GDM1 (cell line): ENCODE results near the gene STUB1.

Experiments used
- DNase-seq: peaks from one replicate; lab custom pipeline; 2025; lab: John Stamatoyannopoulos, UW

The STUB1 gene

DNA sequence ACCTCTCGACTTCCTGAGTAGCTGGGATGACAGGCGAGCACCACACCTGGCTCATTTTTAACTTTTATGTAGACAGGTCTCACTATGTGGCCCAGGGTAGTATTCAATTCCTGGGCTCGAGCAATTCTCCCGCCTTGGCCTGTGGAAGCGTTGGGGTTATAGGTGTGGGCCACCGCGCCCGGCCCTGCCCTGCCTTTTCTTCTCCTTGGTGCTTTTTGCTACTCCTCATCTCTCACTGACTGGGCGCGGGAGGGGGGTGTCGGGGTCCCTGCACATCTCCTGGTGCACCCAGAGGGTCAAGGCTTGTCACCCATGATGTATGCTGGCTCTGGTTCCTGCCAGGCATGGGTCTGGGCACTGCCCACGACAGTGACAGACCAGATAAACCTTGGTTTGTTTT, 35.7 kb upstream of the STUB1 start:
- DNase-seq: no peak

DNA sequence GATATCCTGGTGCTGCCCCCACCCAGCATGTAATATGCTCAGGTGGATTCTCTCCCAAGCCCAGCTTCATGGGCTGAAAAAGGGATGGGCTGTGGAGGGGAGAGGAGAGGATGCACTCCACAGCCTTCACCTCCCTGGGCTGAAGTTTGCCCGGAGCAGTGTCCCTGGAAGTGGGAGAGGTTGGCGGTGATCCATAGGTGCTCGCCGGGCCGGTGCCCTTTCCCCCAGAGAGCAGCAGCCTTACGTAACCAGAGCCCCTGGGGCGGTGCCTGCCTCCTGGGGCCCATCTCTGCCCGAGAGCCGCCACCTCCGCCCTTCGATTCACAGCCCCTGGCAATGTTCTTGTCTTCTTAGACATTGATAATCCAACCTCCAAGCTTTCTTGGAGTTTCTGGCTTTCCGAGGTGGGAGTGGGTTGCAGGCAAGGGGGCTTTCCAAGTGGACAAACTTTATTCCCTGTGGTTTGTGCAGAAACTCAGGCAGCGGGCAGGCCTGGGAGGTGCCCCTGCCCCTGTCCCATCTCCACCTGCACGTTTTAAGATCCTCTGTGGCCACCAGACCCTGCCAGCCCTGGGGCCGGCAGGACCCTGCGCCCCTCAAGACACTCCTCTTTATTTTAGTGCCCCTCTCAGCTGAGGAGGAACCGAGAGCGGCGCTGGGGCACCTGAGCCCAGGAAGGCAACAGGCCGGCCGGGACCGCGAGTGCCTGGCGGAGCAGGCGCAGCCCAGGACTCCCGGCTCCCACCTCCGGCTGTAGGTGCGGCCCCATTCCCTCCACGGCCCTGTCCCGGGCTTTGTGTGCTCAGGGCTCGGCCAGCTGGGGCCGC, 34.1 kb upstream of the STUB1 start:
- no peak for DNase-seq

DNA sequence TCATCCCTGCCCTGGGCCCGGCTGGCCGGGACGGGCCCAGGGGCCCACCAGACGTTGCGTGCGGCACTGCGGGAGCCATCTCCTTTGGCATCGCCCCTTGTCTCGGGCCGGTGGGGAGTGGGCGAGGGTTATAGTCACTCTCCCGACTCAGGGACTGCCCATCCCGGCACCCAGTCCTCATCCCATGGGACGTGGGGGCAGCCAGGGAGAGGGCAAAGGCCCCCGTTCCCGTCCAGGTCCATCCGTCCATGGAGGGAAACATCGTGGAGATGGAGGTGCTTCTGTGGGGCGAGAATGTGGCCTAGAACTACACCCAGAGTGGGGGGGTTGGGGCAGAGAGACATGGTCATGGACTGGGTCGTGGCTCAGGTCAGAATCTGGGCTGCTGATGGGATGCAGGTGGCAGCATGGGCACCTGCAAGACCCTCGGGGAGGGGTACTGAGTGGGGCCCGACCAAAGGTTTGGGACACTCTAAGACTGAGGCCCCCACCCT, 33.5 kb upstream of the STUB1 start:
- DNase-seq: no peak

DNA sequence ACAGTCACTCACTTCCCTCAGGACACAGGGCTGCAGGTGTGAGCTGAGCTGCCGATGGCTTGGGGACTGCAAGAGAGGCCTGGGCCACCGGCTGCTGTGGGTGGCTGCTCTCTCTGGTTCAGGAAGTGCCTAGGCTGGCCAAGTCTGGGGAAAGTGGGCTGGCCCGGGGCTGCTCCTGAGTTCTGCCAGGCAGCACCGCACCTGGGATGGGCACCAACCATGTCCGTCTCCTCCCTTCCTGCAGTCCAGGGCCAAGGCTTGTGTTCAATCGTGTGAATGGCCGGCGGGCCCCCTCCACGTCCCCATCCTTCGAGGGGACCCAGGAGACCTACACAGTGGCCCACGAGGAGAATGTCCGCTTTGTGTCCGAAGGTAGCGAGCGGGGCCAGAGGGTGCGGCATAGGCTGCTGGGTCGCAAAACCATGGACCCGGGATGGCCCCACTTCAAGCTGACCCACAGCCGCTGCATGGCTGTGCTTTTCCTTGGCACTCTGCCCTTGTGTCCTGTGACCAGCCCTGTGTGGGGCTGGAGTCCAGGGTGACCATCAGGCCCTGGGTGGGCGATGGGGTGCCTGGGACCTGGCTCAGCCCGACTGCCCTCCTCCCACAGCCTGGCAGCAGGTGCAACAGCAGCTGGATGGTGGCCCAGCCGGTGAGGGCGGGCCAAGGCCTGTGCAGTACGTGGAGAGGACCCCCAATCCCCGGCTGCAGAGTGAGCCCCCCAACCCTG, 32.9 kb upstream of the STUB1 start:
- no peak for DNase-seq

DNA sequence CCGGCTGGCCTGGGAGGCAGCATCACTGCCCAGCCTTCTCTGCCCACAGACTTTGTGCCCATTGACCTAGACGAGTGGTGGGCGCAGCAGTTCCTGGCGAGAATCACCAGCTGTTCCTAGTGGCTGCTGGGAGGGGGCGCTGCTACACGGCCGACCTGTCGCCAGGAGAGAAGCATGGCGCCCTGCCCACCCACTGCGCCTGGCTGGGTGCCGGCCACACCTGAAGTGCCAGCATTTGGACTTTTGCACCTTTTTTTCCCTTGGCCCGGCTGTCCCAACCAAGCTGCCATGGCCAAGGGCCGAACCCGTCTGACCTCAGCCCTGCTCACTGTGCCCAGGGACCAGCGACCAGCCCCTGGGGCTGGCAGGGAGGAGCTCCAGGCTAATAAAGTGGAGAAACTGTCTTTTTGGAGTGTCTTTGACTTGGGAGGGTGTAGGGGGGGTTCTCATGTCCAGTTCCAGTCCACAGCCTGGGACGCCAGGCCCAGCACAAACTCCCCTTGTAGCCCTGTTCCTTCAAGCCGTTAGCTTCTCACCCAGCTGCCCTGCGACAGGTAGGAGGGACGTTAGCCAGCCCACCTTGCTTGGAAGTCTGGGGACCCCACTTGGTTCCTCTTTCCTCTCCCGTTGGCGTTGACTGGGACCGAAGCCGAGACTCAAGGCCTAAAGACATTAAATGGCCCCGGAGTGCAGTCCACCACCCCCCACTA, 32.0 kb upstream of the STUB1 start:
- peak; percentile 19 for DNase-seq

DNA sequence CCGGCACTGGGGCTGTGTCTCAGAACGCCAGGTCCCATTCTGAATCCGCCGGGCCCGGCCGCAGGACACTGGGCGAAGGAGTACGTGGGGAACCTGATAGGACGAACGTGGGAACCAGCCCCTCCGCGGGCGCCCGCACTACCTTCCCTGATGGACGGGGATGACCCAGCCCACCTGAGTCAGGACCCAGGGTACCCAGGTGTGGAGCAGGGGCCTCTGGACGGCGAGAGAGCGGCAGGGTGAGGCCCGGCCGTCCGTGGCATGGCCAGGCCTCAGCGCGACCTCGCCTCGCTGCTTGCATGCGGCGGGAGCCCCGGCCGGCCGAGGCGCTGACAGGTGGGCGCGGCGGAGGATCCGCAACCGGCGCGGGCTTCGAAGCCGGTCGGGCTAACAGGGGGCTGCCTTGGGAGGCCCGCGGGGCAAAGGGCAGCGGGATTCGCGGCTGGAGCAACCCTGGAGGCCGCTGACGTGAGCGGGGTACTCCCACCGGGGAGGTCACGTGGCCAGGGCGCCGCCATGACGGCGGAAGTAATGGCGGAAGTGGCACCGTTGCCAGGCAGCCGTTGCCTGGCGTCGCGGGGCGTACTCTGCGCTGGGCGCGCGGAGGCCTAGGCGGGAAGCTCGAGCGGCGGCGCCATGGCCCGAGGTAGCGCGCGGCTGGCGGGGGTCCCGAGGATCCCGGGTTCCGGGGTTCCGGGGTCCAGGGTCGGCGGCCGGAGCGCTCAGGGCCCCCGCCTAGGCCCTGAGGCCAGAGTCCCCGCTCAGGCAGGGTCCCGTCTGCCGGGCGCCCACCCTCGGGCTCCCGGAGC, 31.2 kb upstream of the STUB1 start, which contains the start of gene WDR90:
TSS of gene WDR90 (plus strand) at position 585 of the 809 bp plus-strand sequence. CDS start at position 637, 52 bp downstream.
- peak; percentile 87 for DNase-seq

DNA sequence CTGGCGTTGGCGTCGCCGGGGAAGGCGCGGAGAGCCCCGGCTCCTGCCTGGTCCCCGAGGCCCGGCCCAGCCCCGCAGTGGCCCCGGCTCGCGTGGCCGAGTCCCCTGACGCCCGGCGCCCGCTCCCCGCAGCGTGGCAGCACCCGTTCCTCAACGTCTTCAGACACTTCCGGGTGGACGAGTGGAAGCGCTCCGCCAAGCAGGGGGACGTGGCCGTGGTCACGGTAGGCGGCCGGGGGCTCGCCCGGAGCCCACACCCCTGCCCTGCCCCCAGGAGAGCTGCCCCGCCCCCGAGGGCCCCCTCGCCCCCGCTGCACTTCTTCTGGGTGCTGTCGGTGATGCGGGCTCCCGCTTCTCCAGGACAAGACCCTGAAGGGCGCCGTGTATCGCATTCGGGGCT, 30.6 kb upstream of the STUB1 start:
- no peak for DNase-seq

DNA sequence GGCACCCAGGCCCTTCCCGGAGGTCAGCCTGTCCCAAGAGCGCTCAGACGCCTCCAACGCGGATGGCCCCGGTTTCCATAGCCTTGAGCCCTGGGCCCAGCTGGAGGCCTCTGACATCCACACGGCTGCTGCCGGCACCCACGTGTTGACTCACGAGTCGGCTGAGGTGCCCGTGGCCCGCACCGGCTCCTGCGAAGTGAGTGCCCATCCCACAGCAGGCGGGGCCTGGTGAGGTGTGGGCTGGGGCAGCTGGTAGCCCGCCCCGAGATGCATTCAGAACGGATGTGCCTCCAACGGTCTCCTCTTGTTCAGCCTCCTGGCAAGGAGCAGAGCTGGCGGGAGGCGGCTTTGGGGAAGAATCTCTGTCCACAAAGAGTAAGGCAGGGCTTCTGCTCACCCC, 28.4 kb upstream of the STUB1 start:
- DNase-seq: no peak

DNA sequence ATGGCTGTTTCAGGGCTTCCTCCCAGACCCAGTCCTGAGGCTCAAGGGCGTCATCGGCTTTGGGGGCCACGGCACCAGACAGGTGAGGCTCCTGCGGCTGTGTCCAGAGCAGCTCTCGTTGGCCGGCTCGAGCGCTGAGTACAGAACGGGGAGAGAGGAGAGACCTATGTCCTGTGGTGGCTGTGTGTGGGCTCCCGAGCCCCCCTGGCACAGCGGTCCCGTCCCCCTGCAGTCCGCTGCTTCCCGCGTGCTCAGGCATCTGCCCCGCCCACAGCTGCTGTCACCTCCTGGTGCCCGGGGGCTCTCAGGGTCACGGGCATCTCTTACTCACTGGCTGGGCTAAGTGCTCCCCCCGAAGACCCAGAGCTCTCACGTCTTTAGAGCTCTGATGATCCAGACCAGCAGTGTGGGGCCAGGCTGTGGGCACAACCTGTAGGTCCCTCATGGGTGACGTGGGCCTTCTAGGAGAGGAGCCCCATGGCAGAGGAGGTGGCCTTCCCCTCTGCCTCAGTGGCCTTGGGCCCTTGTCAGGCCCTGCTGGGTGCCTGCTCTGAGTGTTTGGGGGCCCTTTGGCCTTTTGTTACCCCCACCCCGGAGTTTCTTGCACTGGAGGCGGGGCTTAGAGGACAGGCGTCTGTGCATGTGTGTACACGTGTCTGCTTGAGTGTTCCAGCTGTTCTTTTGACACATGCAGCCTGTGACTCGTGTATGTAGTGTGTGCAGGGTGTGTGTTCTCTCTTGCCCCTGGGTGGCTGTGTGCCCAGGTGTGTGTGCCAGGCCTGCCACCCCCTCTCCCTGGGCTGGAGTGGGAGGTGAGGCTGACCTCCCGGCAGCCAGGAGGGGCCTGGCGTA, 27.5 kb upstream of the STUB1 start:
- no peak for DNase-seq

DNA sequence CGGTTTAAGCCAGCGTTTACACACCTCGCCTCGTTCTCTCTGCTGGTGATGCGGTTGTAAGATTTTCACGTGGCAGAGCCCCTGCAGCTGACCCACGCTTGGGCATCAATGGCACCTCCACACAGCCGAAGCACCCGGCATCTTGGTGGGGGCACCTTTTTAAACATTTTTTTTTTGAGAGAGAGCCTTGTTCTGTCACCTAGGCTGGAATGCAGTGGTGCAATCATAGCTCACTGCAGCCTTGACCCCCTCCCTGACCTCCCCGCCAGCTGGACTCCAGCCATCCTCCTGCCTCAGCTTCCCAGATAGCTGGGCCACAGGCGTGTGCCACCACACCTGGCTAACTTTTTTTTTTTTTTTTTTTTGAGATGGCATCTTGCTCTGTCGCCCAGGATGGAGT, 26.2 kb upstream of the STUB1 start:
- DNase-seq: no peak

DNA sequence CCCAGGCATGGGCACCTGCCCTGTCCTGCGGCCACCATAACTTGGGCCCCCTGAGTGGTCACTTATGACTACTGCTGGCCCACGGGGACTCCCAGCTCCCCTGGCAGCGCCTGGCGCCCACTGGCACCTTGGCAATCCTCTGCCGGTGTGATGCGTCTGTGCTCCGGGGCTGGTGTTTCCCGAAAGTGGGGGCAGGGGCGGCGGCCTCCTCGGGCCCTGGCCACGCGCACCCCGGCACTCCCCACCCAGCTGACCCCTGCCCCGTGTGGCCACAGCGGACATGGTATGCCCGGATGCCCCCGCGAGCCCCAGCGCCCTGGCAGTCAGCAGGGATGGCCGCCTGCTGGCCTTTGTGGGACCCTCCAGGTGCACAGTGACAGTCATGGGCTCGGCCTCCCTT, 22.7 kb upstream of the STUB1 start:
- DNase-seq: no peak

DNA sequence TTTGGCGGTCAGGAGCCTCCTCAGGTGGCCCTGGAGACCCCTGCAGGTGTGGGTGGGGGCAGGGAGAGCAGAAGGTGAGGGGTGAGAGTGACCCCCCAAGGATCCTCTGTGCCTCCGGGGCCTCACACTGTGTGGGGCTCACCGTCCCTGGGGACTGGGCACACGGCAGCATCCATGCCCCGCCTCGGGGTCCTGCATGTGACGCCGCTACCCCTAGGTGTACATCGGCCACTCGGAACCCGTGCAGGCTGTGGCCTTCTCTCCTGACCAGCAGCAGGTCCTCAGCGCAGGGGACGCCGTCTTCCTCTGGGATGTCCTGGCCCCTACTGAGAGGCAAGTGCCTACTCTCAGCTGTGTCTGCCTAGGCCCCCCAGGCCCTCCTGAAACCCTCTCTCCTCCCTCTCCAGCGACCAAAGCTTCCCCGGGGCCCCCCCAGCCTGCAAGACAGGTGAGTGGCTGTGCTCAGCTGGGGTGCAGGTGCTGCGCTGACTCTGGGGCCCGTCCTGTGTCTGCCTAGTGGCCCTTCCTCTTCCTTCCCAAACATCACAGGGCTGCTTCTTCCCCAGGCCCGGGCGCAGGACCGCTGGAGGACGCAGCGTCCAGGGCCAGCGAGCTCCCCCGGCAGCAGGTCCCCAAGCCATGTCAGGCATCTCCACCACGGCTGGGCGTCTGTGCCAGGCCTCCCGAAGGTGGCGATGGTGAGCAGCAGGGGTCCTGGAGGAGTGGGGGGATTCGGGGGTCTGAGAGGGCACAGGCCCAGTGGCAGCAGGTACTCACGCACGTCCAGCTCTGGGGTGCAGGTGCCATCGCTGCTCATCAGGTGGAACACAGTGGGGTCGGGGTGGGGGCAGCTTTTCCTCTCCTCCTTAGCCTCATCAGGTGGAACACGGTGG, 21.3 kb upstream of the STUB1 start:
- no peak for DNase-seq

DNA sequence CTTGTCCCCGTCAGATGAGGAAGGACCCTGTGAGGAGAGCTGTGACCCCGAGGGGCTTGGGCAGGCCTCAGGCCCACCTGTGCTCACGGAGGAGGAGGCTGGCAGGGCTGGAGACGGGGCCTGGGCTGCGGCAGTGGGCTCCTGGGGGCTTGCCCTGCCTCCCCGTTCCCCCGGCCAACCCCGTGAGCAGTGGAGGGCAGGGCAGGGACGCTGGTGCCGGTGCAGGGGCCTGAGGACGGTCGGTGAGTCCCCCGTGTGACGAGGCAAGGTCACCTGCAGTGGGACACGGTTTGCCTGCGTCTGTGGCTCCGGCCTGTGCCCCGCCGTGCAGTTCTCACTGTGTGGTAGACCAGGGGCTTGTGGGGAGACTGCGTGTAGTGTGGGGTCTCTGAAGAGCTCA, 20.6 kb upstream of the STUB1 start:
- no peak for DNase-seq

DNA sequence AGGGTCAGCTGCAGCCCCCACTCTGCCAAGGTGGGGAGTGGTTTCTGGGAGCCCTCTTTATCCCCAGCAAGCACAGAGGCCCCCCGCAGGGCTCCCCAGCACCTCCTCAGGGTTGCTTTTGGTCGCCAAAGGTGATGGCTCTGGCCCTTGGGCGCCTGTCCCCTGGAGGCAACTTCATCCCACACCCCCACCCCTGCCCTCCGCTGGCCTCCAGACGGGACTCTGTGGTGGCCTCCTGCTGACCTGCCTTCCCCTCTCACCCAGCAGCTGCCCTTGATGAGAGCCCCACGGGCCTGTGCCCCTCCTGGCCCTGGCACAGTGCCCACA, 20.1 kb upstream of the STUB1 start:
- DNase-seq: no peak

DNA sequence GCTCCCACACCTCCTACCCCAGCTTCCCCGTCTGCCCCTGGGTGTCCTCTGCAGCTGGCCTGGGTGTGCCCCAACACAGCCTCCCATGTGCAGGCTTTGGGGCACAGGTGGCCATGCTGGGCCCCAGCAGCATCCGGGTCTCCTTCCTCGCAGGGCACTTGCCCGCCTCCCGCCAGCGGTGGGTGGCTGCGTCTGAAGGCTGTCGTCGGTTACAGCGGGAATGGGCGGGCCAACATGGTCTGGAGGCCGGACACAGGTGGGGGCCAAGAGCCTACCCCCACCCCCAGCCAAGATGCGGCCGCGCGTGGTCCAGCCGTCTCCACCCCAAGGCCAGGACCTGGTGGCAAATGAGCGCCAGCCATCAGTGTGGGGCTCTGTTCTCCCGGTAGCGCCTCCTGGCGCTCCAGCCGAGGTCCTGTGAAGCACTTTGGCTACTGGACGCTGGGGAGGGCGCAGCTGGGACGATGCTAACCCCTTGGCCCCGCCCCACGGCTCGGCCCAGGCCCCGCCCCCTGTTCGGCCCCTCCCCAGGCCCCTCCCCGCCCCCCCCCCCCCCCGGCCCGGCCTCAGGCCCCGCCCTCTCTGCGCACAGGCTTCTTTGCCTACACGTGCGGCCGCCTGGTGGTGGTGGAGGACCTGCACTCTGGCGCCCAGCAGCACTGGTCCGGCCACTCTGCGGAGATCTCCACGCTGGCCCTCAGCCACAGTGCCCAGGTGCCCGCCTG, 19.6 kb upstream of the STUB1 start:
- DNase-seq: no peak

DNA sequence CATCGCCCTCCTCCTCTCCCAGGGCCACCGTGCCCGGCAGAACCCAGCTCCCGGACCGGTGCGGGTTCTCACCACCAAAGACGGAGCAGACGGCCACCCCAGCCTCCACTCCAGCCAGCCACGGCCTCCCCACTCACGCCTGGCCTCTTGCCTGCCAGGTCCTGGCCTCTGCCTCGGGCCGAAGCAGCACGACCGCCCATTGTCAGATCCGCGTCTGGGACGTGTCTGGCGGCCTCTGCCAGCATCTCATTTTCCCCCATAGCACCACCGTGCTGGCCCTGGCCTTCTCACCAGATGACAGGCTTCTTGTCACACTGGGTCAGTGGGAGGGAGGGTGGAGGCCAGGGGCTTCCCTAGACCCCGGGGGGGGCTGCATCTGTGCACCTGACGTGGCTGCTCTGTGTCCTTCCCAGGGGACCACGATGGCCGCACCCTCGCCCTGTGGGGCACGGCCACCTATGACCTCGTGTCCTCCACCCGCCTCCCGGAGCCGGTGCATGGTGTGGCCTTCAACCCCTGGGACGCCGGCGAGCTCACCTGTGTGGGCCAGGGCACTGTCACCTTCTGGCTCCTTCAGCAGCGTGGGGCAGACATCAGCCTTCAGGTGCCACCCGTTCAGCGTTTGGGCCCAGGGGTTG, 18.9 kb upstream of the STUB1 start:
- no peak for DNase-seq

DNA sequence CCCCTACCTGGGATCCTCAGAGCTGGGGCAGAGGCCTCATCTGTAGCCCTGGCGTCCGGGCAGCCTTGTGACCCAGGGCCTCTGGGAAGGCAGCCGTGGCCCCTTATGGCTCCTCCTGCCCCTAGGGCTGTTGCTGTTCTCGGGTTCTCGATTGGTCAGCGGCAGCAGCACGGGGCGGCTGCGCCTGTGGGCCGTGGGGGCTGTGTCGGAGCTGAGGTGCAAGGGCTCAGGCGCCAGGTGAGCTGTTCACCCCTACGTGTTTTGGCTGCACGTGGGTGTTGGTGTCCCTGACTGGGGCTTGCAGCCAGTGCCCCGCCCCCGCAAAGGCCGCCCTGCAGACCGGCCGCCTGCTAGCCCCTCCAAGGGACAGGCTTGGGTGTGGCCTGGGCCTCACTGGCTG, 18.1 kb upstream of the STUB1 start:
- DNase-seq: no peak

DNA sequence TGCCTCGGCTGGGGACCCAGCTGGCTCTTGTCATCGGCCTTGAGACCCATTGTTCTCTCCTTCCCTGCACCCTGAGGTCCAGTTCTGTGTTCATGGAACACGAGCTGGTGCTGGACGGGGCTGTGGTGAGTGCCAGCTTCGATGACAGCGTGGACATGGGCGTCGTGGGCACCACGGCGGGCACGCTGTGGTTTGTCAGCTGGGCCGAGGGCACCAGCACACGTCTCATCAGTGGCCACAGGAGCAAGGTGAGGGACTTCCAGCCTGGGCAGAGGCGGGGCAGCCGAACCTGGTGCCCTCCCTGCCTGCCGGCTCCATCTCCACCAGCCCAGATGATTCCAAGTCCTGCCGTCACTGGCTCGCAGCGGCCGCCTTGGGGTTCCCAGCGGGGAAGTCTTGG, 17.6 kb upstream of the STUB1 start:
- DNase-seq: no peak

DNA sequence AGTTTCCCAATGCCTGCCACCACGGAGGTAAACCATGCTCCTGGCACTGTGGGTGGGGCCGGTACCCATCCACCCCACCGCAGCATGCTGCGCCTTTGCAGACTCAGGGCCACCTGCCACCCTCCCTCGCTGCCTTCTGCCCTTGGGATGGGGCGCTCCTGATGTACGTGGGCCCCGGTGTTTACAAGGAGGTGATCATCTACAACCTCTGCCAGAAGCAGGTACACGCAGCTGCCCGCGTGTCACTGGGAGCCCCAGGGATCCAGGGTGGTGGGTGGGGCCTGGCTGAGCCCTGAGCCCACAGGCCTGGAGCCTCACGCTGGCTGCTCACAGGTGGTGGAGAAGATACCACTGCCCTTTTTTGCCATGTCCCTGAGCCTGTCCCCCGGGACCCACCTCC, 13.6 kb upstream of the STUB1 start:
- DNase-seq: no peak
